Measurements from ENCODE around the gene PMIS2.

DNA sequence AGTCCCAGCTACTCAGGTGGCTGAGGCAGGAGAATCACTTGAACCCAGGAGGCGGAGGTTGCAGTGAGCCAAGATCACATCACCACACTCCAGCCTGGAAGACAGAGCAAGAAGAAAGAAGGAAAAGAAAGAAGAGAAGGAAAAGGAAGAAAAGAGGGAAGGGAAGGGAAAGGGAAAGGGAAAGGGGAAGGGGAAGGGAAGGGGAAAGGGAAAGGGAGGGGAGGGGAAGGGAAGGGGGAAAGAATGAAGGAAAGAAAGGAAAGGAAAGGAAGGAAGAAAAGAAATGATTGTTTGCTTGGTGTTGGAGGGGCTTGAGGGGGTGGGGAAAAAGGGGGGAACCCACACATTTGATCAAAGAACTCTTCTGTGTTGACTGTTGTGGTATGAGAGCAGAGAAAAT is 10.0 kb downstream of the PMIS2 start:
- TF ChIP-seq, protein P1, sequence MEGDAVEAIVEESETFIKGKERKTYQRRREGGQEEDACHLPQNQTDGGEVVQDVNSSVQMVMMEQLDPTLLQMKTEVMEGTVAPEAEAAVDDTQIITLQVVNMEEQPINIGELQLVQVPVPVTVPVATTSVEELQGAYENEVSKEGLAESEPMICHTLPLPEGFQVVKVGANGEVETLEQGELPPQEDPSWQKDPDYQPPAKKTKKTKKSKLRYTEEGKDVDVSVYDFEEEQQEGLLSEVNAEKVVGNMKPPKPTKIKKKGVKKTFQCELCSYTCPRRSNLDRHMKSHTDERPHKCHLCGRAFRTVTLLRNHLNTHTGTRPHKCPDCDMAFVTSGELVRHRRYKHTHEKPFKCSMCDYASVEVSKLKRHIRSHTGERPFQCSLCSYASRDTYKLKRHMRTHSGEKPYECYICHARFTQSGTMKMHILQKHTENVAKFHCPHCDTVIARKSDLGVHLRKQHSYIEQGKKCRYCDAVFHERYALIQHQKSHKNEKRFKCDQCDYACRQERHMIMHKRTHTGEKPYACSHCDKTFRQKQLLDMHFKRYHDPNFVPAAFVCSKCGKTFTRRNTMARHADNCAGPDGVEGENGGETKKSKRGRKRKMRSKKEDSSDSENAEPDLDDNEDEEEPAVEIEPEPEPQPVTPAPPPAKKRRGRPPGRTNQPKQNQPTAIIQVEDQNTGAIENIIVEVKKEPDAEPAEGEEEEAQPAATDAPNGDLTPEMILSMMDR (IDR thresholded peaks at IDR 0.05 in 4 of 5, conservative IDR thresholded peaks at IDR 0.05 in 1 of 5), result no peak
- no peak for TF ChIP-seq POLR2A (IDR thresholded peaks at IDR 0.05)
